Parathyroid adenoma (tissue), 2 donors: ENCODE measurements around the gene GLIS1.

Experiments
- H2AFZ ChIP-seq: fragments of 300-600 bp; sonication (generic); one replicate; pipeline ENCODE4 v1.7.0; 2017; ENCODE audit warnings: antibody characterized with exemption, mild to moderate bottlenecking
- H3K27ac ChIP-seq: fragments of 300-600 bp; sonication (generic); one replicate; pipeline ENCODE4 v1.7.0; 2017
- H3K27me3 ChIP-seq: fragments of 300-600 bp; sonication (generic); one replicate; pipeline ENCODE4 v1.7.0; 2017; ENCODE audit warnings: low read length; ENCODE audit not compliant: control insufficient read depth, insufficient read depth
- H3K36me3 ChIP-seq: fragments of 300-600 bp; sonication (generic); one replicate; pipeline ENCODE4 v1.7.0; 2017; ENCODE audit warnings: low read length; ENCODE audit not compliant: control insufficient read depth, insufficient read depth
- H3K4me1 ChIP-seq: fragments of 300-600 bp; sonication (generic); one replicate; pipeline ENCODE4 v1.7.0; 2017; ENCODE audit warnings: control low read depth
- H3K4me2 ChIP-seq: fragments of 300-600 bp; sonication (generic); one replicate; pipeline ENCODE4 v1.7.0; 2017; ENCODE audit warnings: low read length
- H3K4me3 ChIP-seq: fragments of 300-600 bp; sonication (generic); one replicate; pipeline ENCODE4 v1.7.0; 2017; ENCODE audit warnings: low read depth, low read length
- H3K79me2 ChIP-seq: fragments of 300-600 bp; sonication (generic); one replicate; pipeline ENCODE4 v1.7.0; 2017; ENCODE audit warnings: control low read depth
- H3K9ac ChIP-seq: fragments of 300-600 bp; sonication (generic); one replicate; pipeline ENCODE4 v1.7.0; 2017; ENCODE audit warnings: mild to moderate bottlenecking
- H3K9me3 ChIP-seq: fragments of 300-600 bp; sonication (generic); one replicate; pipeline ENCODE4 v1.7.0; 2017; ENCODE audit warnings: low read length; ENCODE audit not compliant: control insufficient read depth
- TF ChIP-seq, protein P1 (sequence below): fragments of 300-600 bp; sonication (generic); IDR thresholded peaks from one replicate; pipeline ENCODE4 v1.7.0; 2017; ENCODE audit warnings: antibody characterized with exemption, mild to moderate bottlenecking
- donor health status: primary hyperparathyroidism.

GLIS1 gene

DNA sequence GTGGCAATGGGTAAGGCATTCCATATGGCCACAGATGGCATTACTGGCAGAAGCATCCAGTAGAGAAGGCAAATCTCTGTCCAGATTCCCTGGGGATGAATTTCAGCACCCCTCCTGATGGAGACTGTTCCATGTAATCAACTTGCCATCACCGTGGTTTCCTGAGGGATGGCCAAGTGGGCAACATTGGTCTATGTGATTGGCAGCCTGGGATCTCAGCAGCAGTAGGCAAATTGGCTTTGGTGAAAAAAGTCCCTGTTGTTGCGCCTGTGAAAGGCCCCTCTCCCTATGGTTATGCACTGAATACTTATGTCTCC lies 260.5 kb downstream of the GLIS1 start:
- Histone ChIP-seq H3K27ac (no peak overlapping the region), H2AFZ (no peak overlapping the region), H3K9ac (no peak overlapping the region), H3K27me3 (no peaks in the 10 kb centered on the region), H3K36me3 (no peaks in the 10 kb centered on the region), H3K4me2 (no peak overlapping the region), H3K4me1 (no peaks in the 10 kb centered on the region), H3K9me3 (no peaks in the 10 kb centered on the region), H3K4me3 (no peak overlapping the region), H3K79me2 (no peaks in the 10 kb centered on the region)
- TF ChIP-seq, protein P1, sequence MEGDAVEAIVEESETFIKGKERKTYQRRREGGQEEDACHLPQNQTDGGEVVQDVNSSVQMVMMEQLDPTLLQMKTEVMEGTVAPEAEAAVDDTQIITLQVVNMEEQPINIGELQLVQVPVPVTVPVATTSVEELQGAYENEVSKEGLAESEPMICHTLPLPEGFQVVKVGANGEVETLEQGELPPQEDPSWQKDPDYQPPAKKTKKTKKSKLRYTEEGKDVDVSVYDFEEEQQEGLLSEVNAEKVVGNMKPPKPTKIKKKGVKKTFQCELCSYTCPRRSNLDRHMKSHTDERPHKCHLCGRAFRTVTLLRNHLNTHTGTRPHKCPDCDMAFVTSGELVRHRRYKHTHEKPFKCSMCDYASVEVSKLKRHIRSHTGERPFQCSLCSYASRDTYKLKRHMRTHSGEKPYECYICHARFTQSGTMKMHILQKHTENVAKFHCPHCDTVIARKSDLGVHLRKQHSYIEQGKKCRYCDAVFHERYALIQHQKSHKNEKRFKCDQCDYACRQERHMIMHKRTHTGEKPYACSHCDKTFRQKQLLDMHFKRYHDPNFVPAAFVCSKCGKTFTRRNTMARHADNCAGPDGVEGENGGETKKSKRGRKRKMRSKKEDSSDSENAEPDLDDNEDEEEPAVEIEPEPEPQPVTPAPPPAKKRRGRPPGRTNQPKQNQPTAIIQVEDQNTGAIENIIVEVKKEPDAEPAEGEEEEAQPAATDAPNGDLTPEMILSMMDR, result no peak

DNA sequence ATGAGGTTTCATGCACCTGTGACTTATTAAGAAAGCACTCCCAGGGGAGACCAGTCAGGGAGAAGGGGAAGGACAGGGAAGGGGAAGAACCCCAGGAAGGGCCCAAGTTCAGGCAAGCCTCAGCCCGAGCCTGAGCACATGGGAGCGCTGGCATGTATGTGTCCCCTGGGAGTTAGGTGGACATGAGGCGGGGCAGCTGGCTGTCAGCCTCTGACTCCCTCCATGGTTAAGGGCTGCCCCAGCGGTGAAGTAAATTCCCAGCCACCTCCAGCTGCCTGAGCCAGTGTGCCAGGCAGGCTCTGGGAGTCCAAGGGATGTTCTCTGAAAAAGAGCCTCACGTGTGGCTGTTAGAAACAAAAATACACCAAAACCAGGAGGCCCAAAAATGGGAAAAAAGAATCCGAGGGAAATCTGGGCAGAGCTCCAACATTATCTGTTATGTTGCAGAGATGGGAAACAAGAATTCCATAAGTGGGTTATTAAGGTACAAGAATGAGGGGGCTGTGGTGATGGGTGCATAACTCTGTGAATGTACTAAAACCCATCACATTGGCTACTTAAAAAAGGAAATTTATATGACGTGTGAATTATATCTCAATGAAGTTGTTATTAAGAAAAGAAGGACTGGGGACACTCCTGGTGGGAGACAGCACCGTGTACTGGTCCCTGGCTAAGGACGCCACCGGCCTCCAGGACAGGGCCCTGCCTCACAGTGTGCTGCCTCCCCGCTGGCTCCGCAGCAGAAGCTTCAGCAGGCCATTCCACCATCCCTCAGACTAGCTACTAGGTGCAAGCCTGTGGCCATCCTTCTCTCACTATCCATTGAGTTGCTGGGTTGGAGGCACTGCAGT lies 261.1 kb downstream of the GLIS1 start:
- Histone ChIP-seq H3K9ac (no peak overlapping the region), H3K4me1 (no peaks in the 10 kb centered on the region), H3K27ac (no peak overlapping the region), H3K4me3 (no peak overlapping the region), H3K27me3 (no peaks in the 10 kb centered on the region), H3K9me3 (no peaks in the 10 kb centered on the region), H3K79me2 (no peaks in the 10 kb centered on the region), H3K4me2 (no peak overlapping the region), H2AFZ (no peak overlapping the region), H3K36me3 (no peaks in the 10 kb centered on the region)
- TF ChIP-seq, protein P1, result no peak

DNA sequence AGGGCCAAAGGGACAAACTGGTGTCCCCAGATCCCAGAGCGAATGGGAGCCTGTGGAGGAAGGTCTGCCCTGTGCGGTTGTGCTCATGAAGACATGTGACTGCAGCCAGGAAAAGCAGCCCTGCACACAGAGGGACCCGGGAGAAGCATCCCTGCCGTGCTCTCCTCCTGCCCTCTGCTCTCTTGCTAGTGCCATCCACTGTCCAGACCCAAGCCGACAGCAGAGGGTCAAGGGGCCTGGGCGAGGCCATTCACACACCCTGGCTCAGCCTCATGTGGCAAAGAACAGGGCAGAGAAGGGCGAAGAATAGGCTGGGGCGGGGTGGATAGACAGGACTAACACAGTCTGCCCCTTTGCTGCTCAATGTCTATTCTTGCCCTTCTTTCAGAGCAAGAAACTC lies 262.4 kb downstream of the GLIS1 start:
- H3K4me2 ChIP-seq, result no peak overlapping the region
- H3K27ac ChIP-seq, result no peak overlapping the region
- TF ChIP-seq, protein P1, result no peak
- H3K4me3 ChIP-seq, result no peak overlapping the region
- no peak overlapping the region for H3K9ac ChIP-seq
- H3K36me3 ChIP-seq, result no peaks in the 10 kb centered on the region
- H3K79me2 ChIP-seq, result no peaks in the 10 kb centered on the region
- no peak overlapping the region for H2AFZ ChIP-seq
- no peaks in the 10 kb centered on the region for H3K9me3 ChIP-seq
- no peaks in the 10 kb centered on the region for H3K4me1 ChIP-seq
- H3K27me3 ChIP-seq, result no peaks in the 10 kb centered on the region

DNA sequence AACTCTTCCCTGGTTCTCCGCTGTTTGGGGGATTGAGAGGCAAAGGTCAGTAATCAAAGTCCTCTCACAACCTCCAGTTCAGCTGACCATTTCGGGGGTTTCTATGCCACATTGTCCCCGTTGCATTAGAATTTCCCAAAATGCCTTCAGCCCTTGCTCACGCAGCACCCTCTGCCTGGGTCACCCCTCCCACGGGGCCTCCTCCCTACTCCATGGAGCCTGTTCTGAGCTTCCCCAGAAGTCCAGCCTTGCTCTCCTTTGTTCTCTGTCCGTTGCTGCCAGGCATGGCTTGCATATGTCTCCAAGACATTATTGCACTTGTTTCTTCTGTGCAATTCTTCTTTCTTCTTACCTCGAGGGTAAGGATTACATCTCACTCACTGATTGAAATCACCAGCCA lies 263.3 kb downstream of the GLIS1 start:
- H3K4me3 ChIP-seq, result no peak overlapping the region
- H3K9ac ChIP-seq, result no peak overlapping the region
- H3K27me3 ChIP-seq, result no peaks in the 10 kb centered on the region
- no peaks in the 10 kb centered on the region for H3K4me1 ChIP-seq
- H3K4me2 ChIP-seq, result no peak overlapping the region
- H3K27ac ChIP-seq, result no peak overlapping the region
- H3K79me2 ChIP-seq, result no peaks in the 10 kb centered on the region
- H3K36me3 ChIP-seq, result no peaks in the 10 kb centered on the region
- no peaks in the 10 kb centered on the region for H3K9me3 ChIP-seq
- H2AFZ ChIP-seq, result no peak overlapping the region
- TF ChIP-seq, protein P1, result no peak

DNA sequence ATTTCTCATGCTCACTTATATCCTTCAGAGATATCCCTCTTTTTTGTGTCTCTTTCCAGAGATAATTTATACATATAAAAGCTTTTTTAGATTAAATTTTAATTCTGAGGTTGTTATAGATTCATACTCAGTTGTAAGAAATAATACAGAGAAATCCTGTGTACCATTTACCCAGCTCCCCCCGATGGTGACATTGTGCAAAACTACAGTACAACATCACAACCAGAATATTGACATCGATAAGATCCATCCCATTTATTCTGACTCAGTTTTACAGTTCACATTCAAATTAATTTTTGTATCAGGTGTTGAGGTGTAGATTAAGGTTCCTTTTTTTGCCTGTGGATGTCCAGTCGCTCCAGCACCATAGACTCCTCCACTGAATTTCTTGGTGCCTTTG lies 265.5 kb downstream of the GLIS1 start:
- Histone ChIP-seq H3K9ac (no peak overlapping the region), H3K36me3 (no peaks in the 10 kb centered on the region), H3K27ac (no peak overlapping the region), H2AFZ (no peak overlapping the region), H3K79me2 (no peaks in the 10 kb centered on the region), H3K4me1 (no peaks in the 10 kb centered on the region), H3K4me3 (no peak overlapping the region), H3K27me3 (no peaks in the 10 kb centered on the region), H3K4me2 (no peak overlapping the region), H3K9me3 (no peaks in the 10 kb centered on the region)
- TF ChIP-seq, protein P1, result no peak
